Kasumi-1 (cell line): ENCODE results near the gene COL5A3.

Experiments used
- DNase-seq, 2 experiments: peaks; one replicate each; lab custom pipeline; 2025; lab: John Stamatoyannopoulos, UW

COL5A3 gene

DNA sequence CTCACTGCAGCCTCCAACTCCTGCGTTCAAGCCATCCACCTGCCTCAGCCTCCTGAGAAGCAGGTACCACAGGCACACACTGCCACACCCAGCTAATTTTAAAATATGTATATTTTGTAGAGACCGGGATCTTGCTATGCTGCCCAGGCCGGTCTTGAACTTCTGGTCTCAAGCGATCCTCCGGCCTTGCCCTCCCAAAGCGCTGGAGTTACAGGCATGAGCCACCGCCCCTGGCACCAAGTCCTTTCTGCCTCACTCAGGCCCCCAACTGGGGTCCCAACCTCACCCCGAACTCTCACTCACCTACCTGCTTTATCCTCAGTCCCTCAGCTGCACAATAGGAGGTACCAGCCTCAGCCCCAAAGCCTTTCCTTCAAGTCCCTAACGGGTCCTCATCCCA, 635 bp upstream of the COL5A3 start:
- DNase-seq: no peak

- no peak for DNase-seq
Measured at GRCh38 chr19:10009714-10010224, 535 bp downstream of the COL5A3 start.

- no peak for DNase-seq
Measured at GRCh38 chr19:10008184-10008765, 2.0 kb downstream of the COL5A3 start.

DNA sequence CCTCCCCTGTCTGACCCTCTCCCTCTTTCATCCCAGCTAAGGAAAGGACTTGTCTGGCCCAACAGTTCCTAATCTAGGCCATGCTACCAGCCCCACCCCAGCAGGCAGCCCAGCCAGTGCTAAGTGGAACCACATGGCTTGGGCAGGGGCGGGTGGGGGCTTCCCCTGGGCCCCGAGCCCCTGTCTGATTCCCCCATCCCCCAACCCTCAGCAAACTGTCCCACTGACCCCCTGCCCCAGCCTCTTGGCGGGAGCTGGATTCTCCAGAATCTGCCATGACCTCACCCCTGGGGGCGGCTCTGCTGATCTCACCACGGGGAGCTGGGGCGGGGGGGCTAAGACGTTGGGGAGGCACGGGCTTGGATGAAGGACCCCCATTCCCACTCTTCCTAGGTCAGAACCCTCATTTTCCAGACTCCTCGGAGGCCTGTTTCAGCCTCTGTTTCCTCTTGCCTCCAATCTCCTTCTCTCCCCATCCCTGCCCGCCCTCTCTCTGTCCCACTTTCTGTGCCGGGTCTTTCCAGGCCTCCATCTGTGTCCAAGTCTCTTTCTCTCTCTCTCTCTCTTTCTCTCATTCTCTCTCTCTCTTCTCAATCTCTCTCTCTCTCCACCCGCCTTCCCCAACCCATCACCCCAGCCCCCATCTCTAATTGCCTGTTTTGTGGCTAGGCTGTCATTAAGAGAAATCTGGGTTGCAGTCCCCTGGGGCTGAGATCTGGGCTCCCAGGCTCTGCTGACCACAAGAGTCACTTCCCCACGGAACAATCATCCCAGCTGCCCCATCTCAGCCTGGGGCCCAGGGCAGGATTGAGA, 2.7 kb downstream of the COL5A3 start:
- DNase-seq: no peak

DNA sequence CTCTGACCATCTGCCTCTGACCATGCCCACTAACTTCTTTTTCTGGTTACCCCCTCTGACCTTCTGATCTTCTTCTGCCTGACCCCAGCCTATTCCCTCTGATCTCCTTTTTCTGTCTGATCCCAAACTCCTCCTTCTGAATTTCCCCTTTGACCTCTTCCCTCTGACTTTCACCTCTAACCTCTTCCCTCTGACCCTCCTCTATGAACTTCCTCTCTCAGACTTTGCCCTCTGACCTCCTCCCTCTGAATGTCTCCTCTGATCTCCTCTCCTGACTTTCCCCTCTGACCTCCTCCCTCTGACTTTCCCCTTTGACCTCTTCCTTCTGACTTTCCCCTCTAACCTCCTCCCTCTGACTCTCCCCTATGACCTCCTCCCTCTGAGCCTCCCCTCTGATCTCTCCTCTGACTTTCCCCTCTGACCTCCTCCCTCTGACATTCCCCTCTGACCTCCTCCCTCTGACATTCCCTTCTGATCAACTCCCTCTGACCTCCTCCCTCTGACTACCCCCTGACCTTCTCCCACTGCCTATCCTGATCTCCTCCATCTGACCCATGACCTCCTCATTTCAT, 3.5 kb downstream of the COL5A3 start:
- DNase-seq: no peak

DNA sequence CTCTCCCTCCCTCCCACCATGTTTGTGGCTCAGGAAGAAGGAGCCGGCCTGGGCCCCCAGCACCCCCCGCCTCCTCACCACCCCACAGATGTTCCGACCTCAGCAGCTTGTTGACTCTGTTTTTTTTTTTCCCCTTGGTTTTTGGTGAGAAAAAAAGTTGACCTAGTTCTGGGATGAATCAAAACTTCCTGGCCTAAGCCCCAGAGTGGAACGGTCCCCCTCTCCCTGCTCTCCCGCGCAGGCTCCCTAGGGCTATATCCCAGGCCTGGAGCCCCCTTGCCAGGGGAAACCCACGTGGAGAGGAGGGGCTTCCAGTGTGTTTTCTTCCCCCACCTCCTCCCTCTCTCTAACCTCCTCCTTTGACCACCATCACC, 4.0 kb downstream of the COL5A3 start:
- DNase-seq: no peak

DNA sequence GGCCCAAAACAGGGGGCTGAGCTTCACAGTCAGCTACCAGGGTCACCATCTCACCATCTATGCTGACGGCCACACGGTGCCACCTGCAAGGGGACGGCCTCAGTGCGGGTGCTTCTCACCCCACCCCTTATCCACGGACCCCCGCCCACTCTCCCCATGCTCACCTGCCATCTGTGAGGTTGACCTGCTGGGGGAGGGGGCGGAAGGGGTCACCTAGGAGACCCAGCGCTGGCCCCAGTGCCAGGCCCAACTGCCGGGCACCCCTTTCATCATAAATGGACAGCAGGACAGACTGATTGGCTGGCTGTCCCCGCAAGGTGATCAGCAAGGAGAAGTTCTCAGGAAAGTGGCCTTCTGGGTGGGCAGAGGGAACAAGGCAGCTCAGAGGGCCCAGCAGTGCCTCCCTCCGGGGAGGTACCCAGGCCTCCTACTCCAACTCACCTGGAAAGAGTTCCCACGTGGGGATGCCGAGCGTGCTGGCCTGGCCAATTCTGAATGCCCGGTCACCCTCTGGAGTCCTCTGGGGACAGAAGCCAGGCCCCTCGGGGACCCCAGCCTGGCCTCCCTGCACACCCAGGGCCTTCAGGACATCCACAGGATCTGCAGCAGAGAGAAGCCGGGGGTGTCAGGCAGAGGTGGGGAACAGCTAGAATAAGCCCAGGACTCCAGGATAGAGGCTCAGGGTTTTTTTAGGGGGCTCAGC, 4.5 kb downstream of the COL5A3 start:
- DNase-seq: no peak

DNA sequence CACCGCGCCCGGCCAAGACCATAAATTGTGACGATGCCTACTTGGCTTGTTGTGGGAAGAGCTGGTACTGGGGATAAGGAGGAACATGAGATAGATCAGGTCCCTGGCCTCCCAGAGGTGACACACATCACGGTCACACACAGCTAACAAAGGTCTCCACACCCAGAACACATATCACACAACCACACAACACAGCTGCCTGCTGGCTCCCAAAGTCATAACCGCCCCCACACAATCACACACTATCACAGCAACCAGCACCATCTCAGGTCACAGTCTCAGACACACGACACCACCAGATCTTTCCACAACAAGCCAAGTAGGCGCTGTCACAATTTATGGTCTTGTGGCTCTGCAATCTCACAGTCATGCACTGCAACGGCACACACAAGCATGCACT, 5.7 kb downstream of the COL5A3 start:
- no peak for DNase-seq

DNA sequence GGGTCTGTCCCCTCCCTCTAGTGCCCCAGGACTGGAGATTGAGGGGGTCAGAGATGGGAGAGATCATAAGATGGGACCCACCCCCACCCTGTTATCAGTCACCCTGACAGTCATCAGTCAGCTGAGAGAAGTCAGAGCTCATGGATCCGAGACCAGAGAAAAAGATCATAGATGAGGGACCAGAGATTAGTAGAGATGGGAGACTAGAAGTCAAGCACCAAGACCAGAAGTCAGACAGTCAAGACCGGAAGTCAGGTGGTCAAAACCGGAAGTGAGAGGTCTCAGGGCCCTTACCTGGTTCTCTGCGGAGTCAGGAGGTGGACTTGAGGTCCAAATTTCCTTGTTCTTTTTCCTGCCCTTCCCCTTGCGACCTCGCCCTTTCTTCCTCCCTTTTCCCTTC, 7.0 kb downstream of the COL5A3 start:
- no peak for DNase-seq

- DNase-seq: no peak
Measured at GRCh38 chr19:10001899-10002298, 8.4 kb downstream of the COL5A3 start.

DNA sequence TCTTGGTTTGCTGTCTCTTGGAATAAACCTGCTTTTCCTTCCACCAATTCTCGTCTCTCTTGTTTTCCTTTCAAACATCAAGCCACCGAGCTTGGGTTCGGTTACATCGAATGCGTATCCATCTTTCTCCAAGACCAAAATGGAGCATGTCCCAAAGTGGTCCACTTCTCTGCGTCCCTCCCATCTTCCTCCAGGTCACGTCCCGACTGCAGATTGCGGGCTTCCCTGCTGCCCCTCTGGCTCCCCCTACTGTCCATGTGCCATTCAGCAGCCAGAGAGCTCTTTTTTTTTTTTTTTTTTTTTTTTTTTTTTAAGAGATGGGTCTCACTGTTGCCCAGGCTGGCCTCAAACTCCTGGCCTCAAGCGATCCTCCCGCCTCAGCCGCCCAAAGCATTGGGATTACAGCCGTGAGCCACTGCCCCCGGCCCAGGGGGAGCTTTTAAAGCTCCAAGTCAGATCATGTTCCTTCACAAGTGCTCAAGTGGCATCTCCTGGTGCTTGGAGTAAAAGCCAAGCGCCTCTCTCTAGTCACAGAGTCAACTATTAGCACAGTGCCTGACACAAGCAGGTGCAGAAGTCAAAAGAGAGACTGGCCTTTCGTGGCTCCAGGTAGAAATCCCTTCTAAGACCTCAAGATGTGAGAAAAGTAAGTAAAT, 10.0 kb downstream of the COL5A3 start:
- peak; percentile 53 to 68 for DNase-seq

DNA sequence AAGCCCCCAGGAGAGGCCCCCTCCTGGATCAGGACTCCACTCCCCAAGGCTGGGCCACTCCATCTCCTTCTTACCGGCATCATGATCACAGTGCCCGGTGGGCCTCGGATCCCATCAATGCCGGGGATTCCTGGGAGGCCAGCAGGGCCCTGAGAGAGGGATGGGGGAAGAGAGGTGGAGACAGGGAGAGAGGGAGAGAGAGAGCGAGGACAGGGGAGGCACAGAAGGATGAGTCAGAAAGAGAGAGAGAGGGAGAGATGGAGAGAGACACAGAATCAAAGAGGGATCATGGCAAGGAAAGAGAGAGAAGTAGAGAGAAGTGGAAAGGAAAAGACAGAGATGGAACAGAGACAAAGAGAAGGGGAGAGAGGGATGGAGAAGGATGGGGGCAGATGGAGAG, 13.8 kb downstream of the COL5A3 start:
- DNase-seq: no peak

DNA sequence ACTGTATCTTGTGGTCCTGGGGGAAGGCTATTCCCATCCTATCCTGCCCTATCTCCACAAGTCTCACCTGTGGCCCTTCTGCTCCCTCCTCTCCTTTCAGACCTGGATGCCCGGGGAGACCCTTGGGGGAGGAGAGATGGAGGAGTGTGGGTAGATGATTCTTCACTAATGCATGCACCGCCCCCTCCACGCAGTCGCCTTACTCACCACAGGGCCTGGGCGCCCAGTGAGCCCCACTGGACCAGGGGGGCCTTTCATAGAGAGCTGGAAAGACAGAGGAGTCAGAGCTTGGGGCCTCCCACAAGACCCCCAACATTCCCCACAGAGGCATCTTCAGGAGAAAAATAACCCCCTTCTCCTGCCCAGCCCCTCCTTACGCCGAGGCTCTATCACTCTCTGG, 14.3 kb downstream of the COL5A3 start:
- no peak for DNase-seq

GRCh38 chr19:9995084-9995483, 15.2 kb downstream of the COL5A3 start:
- no peak for DNase-seq

- no peak for DNase-seq
Measured at GRCh38 chr19:9991425-9992191, 18.7 kb downstream of the COL5A3 start.

DNA sequence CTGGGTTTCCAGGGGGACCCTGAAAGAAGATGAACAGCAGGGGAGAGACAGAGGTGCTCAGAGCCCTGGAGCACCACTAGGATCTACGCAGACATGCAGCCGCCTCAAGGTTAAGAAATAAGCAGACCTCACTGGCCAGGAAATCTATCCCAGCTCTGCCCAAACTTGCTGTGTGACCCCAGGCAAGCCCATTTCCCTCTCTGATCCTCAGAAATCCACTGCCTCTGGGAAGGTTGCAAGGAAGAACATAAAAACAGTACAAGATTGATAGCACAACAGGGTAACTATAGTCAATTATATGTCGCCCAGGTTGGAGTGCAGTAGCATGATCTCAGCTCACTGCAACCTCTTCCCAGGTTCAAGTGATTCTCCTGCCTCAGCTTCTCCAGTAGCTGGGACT, 20.8 kb downstream of the COL5A3 start:
- DNase-seq: no peak

DNA sequence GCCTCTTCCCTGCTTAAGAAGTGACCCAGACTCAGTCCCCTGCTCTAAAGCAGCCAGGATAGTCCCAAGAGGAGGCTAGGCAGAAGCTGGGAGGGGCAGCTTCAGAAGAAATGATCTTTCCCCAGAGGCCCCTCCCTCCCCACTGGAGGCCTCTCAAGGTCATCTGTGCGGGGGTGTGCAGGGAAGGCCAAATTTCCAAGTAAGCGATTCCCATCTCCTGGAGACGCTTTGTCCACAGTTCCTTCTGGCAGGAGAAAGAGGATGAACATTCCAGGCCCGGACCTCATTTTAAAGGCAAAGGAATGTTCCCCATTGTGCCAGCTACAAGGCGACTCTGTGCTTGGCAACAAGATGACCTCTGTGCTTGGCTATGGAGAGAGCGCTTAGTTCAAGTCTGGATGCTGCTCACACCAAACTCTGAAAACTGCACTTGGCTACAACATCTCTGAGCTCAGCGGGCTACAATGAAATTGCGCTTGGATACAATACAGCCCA, 23.5 kb downstream of the COL5A3 start:
- DNase-seq: no peak

GRCh38 chr19:9981406-9982260, 28.7 kb downstream of the COL5A3 start:
- DNase-seq: no peak

GRCh38 chr19:9972103-9972502, 38.2 kb downstream of the COL5A3 start:
- DNase-seq: no peak

GRCh38 chr19:9971166-9971897, 39.0 kb downstream of the COL5A3 start:
- no peak for DNase-seq
